Activated T-cell treated with anti-CD3 and anti-CD28 coated beads for 4 hours (primary cell): ENCODE data around the gene PPP1R3F.
"Not testable (repeated sequence)": the region's sequence is repeated elsewhere in the genome, so short reads cannot be mapped to it uniquely, and the experiment has no call there.

Experiments used
- DNase-seq: peaks from one replicate; pipeline ENCODE4 v3.0.0-alpha.2; 2020

Gene PPP1R3F

GRCh38 chrX:49276671-49277534 lies 7.3 kb downstream of the PPP1R3F start:
- DNase-seq = no peak

GRCh38 chrX:49277535-49277830 lies 7.9 kb downstream of the PPP1R3F start:
- DNase-seq = no peak

- no peak for DNase-seq
These were observed 8.5 kb downstream of the PPP1R3F start for GRCh38 chrX:49278081-49278480.

- DNase-seq = no peak
These were observed 13.0 kb downstream of the PPP1R3F start for GRCh38 chrX:49282647-49283011.

GRCh38 chrX:49284212-49284611 lies 14.6 kb downstream of the PPP1R3F start:
- DNase-seq = no peak

GRCh38 chrX:49286136-49286535 lies 16.5 kb downstream of the PPP1R3F start:
- no peak for DNase-seq

- DNase-seq = no peak
These were observed 17.0 kb downstream of the PPP1R3F start for GRCh38 chrX:49286581-49286980.

- DNase-seq = no peak
These were observed 18.1 kb downstream of the PPP1R3F start for GRCh38 chrX:49287665-49288064.

- no peak for DNase-seq
These were observed 20.6 kb downstream of the PPP1R3F start for GRCh38 chrX:49290215-49290614.

GRCh38 chrX:49291615-49292337 lies 22.2 kb downstream of the PPP1R3F start:
- peak; percentile 56 for DNase-seq

GRCh38 chrX:49292400-49293362 lies 23.1 kb downstream of the PPP1R3F start:
- no peak for DNase-seq

GRCh38 chrX:49299293-49299692 lies 29.7 kb downstream of the PPP1R3F start:
- not testable (repeated sequence) for DNase-seq

- no peak for DNase-seq
These were observed 31.1 kb downstream of the PPP1R3F start for GRCh38 chrX:49300703-49301102.

GRCh38 chrX:49303346-49303745 lies 33.8 kb downstream of the PPP1R3F start, which contains the start of gene GAGE10:
Gene GAGE10, plus strand, starts transcription at chrX:49303646. Its CDS starts 1,214 bp downstream, at chrX:49304860.
- no peak for DNase-seq

GRCh38 chrX:49307775-49308174 lies 38.2 kb downstream of the PPP1R3F start:
- DNase-seq = not testable (repeated sequence)

GRCh38 chrX:49308604-49309269 lies 39.1 kb downstream of the PPP1R3F start:
- DNase-seq = no peak

GRCh38 chrX:49309401-49309981 lies 39.9 kb downstream of the PPP1R3F start:
- DNase-seq = no peak

- DNase-seq = no peak
These were observed 40.8 kb downstream of the PPP1R3F start for GRCh38 chrX:49310371-49310770.

GRCh38 chrX:49312176-49312575 lies 42.6 kb downstream of the PPP1R3F start:
- no peak for DNase-seq

- no peak for DNase-seq
These were observed 46.5 kb downstream of the PPP1R3F start for GRCh38 chrX:49316085-49316484.

- DNase-seq = not testable (repeated sequence)
These were observed 52.1 kb downstream of the PPP1R3F start, which contains the start of gene GAGE12J for GRCh38 chrX:49321737-49322136. Gene GAGE12J, plus strand, starts transcription at chrX:49322037. Its CDS starts 1,157 bp downstream, at chrX:49323194.

GRCh38 chrX:49322266-49322665 lies 52.7 kb downstream of the PPP1R3F start:
- not testable (repeated sequence) for DNase-seq
